ENCODE measurements around the gene OSBPL2. TPM values are rescaled to one million over a fixed set of nuclear protein-coding genes. Genes with fewer than 3 reads are reported as not detected.

The OSBPL2 gene
- total RNA-seq, 1 experiment from 2014 or later: 36.9 TPM

DNA sequence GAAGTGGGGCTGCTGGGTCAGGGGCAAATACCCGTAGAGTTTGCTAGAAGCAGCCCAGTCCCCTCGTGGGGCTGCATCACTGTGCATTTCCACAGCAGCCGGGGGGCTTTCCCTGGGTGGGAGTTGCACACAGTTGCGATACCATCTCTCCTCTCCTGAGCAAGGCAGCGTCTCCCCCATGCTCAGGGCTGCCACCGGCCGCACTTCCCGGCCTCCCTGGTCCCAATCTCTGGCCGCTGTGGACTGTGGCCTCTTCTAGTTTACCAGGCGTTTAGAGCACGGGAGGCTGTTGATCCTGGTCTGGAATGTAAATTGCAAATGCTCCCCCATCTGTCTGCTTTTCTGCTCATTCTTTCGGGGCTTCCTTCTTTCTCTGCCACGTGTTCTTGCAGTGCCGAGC lies 31.1 kb downstream of the OSBPL2 start (continued):
- TF ChIP-seq EGR1 (IDR thresholded peaks at IDR 0.05; ENCODE audit: low read depth): no peak
- TF ChIP-seq FOSL1 (IDR thresholded peaks at IDR 0.05; ENCODE audit: low read depth): no peak
- TF ChIP-seq RAD21 (IDR thresholded peaks at IDR 0.05; ENCODE audit: low read depth): no peak

DNA sequence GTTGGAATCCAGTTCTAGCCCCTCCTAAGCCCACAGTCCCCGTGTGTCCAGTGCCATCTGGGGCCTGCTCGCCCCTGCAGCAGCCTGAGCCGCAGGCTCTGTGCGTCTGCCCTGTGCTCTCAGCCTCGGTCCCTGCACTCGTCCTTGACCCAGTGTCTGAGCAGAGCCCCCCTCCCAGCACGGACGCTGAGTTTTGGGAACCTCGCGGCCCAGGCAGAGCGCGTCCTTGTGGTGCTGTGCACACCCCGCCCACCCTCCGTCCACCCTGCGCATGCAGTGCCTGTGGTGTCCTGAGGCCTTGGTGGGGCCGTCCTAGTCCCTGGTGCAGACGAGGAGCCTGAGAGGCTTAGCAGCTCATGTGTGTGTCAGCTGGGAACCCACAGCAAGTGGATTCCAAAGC lies 31.6 kb downstream of the OSBPL2 start:
- TF ChIP-seq EZH2phosphoT487 (IDR thresholded peaks at IDR 0.05; ENCODE audit: borderline replicate concordance) (no peak), SIN3A (IDR thresholded peaks at IDR 0.05; ENCODE audit: low read depth) (no peak), TCF7L2 (IDR thresholded peaks at IDR 0.05; ENCODE audit: borderline replicate concordance, extremely low read depth, insufficient read depth, insufficient read length) (no peak), YY1 (IDR thresholded peaks at IDR 0.05; ENCODE audit: extremely low read depth, insufficient replicate concordance, low read depth, low read length) (no peak), POLR2AphosphoS5 (IDR thresholded peaks at IDR 0.05; ENCODE audit: low read depth, low read length) (no peak), EGR1 (IDR thresholded peaks at IDR 0.05; ENCODE audit: low read depth) (no peak)
- TF ChIP-seq, protein P1, sequence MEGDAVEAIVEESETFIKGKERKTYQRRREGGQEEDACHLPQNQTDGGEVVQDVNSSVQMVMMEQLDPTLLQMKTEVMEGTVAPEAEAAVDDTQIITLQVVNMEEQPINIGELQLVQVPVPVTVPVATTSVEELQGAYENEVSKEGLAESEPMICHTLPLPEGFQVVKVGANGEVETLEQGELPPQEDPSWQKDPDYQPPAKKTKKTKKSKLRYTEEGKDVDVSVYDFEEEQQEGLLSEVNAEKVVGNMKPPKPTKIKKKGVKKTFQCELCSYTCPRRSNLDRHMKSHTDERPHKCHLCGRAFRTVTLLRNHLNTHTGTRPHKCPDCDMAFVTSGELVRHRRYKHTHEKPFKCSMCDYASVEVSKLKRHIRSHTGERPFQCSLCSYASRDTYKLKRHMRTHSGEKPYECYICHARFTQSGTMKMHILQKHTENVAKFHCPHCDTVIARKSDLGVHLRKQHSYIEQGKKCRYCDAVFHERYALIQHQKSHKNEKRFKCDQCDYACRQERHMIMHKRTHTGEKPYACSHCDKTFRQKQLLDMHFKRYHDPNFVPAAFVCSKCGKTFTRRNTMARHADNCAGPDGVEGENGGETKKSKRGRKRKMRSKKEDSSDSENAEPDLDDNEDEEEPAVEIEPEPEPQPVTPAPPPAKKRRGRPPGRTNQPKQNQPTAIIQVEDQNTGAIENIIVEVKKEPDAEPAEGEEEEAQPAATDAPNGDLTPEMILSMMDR (IDR thresholded peaks at IDR 0.05 in 2 of 3, conservative IDR thresholded peaks at IDR 0.05 in 1 of 3; ENCODE audit: borderline replicate concordance in 1 of 3, insufficient read depth in 1 of 3, low read depth in 2 of 3, low read length in 2 of 3): no peak
- TF ChIP-seq, protein P2, sequence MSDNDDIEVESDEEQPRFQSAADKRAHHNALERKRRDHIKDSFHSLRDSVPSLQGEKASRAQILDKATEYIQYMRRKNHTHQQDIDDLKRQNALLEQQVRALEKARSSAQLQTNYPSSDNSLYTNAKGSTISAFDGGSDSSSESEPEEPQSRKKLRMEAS (IDR thresholded peaks at IDR 0.05): no peak
- Histone ChIP-seq H3K9me2 (ENCODE audit: insufficient read depth) (no peaks in the 10 kb centered on the region), H3K4me2 (ENCODE audit: low read length) (no peak overlapping the region), H3K79me2 (ENCODE audit: insufficient read depth, low read length) (no peaks in the 10 kb centered on the region), H3K9ac (ENCODE audit: low read length) (no peak overlapping the region), H3K27ac (ENCODE audit: low read depth, low read length) (no peak overlapping the region), H3K4me1 (ENCODE audit: control insufficient read depth in 1 of 2, insufficient read depth in 2 of 2, low read length in 2 of 2) (no peaks in the 10 kb centered on the region), H3K9me3 (ENCODE audit: control insufficient read depth in 1 of 2, insufficient read depth in 1 of 2, low read depth in 1 of 2, low read length in 2 of 2) (no peaks in the 10 kb centered on the region), H3K27me3 (ENCODE audit: insufficient read depth, low read length) (no peaks in the 10 kb centered on the region), H4K20me1 (ENCODE audit: insufficient read depth) (no peaks in the 10 kb centered on the region), H3K4me3 (replicated peaks in 1 of 2; ENCODE audit: low read depth in 1 of 2, low read length in 2 of 2) (no peak overlapping the region), H2AFZ (ENCODE audit: low read depth, low read length, poor library complexity, severe bottlenecking) (no peak overlapping the region), H3K36me3 (ENCODE audit: control insufficient read depth in 1 of 2, insufficient read depth in 2 of 2, low read length in 2 of 2) (peaks cover 0 to 3% of the 10 kb centered on the region in 2 experiments; a peak in 2 of 4 replicates)
- BruUV-seq (replicated peaks): no TSS peak
- ChIA-PET CTCF (no interaction called here), RAD21 (ENCODE audit: low non-redundant PET in 1 of 2, low total read pairs in 2 of 2, uncharacterized antibody in 2 of 2, unreplicated experiment in 2 of 2) (no interaction called here), POLR2A (no interaction called here)
- no peak for DNase-seq (ENCODE audit: low read depth, low spot score)
- no peak for ATAC-seq
- intact Hi-C loops (cut with micrococcal nuclease): no loop called here

Measured in HCT116 (cell line).